ENCODE measurements around the gene SUPT16H. TPM values are rescaled to one million over a fixed set of nuclear protein-coding genes. Genes with fewer than 3 reads are reported as not detected.

Gene SUPT16H
- polyA plus RNA-seq, 1 experiment = 31.2 TPM

DNA sequence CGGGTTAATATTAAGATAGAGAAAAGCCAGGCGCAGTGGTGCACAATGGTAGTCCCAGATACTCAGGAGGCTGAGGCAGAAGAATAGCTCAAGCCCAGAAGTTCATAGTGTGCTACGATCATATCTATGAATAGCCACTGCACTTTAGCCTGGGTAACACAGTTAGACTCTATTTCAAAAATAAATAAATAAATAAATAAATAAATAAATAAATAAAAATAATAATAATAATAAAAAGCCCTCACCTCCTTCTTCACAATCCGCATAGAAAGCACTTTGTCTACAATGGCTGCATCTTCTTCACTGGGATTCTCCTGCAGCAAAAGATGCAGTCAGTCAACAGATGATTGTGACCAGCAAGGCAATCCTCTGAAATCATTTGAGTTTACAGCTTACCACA is 31.5 kb upstream of the SUPT16H start:
- no peak for DNase-seq (ENCODE audit: low read depth)
- CTCF ChIA-PET = interaction anchor here (0.6 to 1.0 kb wide), 2 partner anchors 8 to 197 kb away, joined by 3 read pairs; no protein-coding TSS in a partner anchor
- POLR2A ChIA-PET = no interaction called here
- Histone ChIP-seq H3K4me3 (ENCODE audit: low read depth, low read length) (no peak overlapping the region), H3K27me3 (ENCODE audit: control insufficient read depth, insufficient read depth, low read length) (no peaks in the 10 kb centered on the region), H3K36me3 (ENCODE audit: control insufficient read depth, insufficient read depth, low read length) (peaks cover 22% of the 10 kb centered on the region)
- TF ChIP-seq, protein P1, sequence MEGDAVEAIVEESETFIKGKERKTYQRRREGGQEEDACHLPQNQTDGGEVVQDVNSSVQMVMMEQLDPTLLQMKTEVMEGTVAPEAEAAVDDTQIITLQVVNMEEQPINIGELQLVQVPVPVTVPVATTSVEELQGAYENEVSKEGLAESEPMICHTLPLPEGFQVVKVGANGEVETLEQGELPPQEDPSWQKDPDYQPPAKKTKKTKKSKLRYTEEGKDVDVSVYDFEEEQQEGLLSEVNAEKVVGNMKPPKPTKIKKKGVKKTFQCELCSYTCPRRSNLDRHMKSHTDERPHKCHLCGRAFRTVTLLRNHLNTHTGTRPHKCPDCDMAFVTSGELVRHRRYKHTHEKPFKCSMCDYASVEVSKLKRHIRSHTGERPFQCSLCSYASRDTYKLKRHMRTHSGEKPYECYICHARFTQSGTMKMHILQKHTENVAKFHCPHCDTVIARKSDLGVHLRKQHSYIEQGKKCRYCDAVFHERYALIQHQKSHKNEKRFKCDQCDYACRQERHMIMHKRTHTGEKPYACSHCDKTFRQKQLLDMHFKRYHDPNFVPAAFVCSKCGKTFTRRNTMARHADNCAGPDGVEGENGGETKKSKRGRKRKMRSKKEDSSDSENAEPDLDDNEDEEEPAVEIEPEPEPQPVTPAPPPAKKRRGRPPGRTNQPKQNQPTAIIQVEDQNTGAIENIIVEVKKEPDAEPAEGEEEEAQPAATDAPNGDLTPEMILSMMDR (IDR thresholded peaks at IDR 0.05; ENCODE audit: insufficient read depth, low read depth, low read length) = no peak

DNA sequence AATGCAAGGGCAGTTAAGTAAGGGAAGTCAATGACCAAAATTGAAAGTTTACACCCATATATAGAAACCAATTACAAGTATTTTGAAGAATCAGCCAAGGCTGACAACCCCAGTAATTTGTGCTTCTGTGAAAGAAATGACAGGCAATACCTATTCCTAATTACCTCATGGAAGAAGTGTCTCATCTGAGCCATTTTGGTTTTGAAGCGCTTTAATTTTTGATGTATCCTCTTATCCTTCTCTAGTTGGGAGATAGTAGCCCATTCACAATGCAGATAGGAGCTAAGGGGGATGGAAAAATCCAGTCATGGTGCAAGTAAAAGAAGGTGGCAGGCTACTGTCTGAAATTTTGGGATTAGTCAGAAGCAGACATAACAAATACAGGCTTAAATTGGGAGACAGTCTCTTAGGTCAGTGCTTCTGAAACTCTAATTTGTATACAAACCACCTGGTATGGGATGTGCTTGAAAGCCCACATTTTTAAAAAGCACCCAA is 30.4 kb upstream of the SUPT16H start:
- Histone ChIP-seq H3K36me3 (ENCODE audit: control insufficient read depth, insufficient read depth, low read length) (peaks cover 14% of the 10 kb centered on the region), H3K4me3 (ENCODE audit: low read depth, low read length) (no peak overlapping the region), H3K27me3 (ENCODE audit: control insufficient read depth, insufficient read depth, low read length) (no peaks in the 10 kb centered on the region)
- CTCF ChIA-PET = interaction anchor here (0.7 kb wide), 1 partner anchor 85 kb away, joined by 3 read pairs; no protein-coding TSS in a partner anchor
- DNase-seq (ENCODE audit: low read depth) = no peak
- TF ChIP-seq, protein P1 (IDR thresholded peaks at IDR 0.05; ENCODE audit: insufficient read depth, low read depth, low read length) = no peak
- POLR2A ChIA-PET = no interaction called here

DNA sequence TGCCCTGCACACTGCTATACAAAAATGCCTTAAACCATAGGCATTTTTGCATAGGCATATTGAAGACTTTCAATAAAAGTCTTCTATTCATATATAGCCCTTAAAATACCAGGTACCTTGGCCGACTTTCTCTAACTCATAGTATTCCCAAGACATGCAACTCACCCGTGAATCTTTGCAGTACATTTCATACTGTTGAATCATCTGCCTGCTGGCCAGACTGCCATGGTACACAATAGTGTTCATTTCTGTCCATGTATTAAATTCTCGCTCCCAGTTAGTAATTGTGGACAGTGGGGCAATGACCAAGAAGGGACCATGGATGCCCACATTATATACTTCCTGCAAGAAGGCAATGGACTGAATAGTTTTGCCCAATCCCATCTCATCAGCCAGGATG is 24.3 kb upstream of the SUPT16H start:
- DNase-seq (ENCODE audit: low read depth) = no peak
- no peaks in the 10 kb centered on the region for H3K27me3 ChIP-seq (ENCODE audit: control insufficient read depth, insufficient read depth, low read length)
- H3K36me3 ChIP-seq (ENCODE audit: control insufficient read depth, insufficient read depth, low read length) = peaks cover 19% of the 10 kb centered on the region
- ChIA-PET POLR2A (no interaction called here), CTCF (interaction anchor here (0.6 to 0.7 kb wide), 2 partner anchors 70 to 1112 kb away, joined by 3 to 4 read pairs; no protein-coding TSS in a partner anchor)
- no peak overlapping the region for H3K4me3 ChIP-seq (ENCODE audit: low read depth, low read length)
- TF ChIP-seq, protein P1 (IDR thresholded peaks at IDR 0.05; ENCODE audit: insufficient read depth, low read depth, low read length) = no peak

DNA sequence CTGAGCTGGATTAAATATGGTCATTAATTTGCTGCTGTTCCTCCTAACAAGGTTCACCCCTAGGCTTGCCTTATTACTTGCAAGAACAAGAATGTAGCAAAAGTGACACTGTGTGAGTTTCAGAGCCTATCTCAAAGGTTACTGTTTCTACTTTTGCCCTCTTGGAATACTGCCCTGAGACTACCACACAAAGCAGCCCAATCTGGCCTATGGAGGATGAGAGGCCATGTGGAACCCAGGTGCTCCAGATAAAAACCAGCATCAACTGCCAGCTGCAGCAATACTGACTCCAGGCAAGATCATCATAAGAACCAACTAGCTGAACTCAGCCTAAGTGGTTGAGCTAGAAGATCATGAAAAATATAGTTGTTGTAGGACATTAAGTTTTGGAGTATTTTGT is 22.4 kb upstream of the SUPT16H start:
- ChIA-PET POLR2A (no interaction called here), CTCF (interaction anchor here (1.2 kb wide), 1 partner anchor 10 kb away, joined by 3 read pairs; no protein-coding TSS in a partner anchor)
- H3K27me3 ChIP-seq (ENCODE audit: control insufficient read depth, insufficient read depth, low read length) = no peaks in the 10 kb centered on the region
- peaks cover 24% of the 10 kb centered on the region for H3K36me3 ChIP-seq (ENCODE audit: control insufficient read depth, insufficient read depth, low read length)
- no peak overlapping the region for H3K4me3 ChIP-seq (ENCODE audit: low read depth, low read length)
- TF ChIP-seq, protein P1 (IDR thresholded peaks at IDR 0.05; ENCODE audit: insufficient read depth, low read depth, low read length) = no peak
- DNase-seq (ENCODE audit: low read depth) = no peak

DNA sequence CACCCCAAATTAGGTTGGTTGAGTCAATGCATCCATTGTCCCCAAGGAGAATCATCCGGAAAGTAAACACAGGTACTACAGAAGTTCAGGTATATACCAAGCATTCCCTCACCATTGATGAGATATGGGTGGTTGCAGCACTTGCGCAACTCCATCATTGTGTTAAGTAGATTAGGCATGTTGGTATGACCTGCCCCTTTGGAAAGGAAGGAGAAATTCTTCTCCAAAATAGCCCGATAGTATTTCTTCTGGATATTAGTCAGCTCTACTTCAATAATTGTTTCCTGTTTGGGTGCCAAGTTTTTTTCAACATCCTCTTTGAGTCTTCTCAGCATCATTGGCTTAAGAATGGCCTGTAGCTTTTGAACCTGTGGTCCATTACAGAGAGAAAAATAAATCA is 21.3 kb upstream of the SUPT16H start:
- Histone ChIP-seq H3K4me3 (ENCODE audit: low read depth, low read length) (no peak overlapping the region), H3K36me3 (ENCODE audit: control insufficient read depth, insufficient read depth, low read length) (peaks cover 23% of the 10 kb centered on the region), H3K27me3 (ENCODE audit: control insufficient read depth, insufficient read depth, low read length) (no peaks in the 10 kb centered on the region)
- DNase-seq (ENCODE audit: low read depth) = no peak
- POLR2A ChIA-PET = no interaction called here
- CTCF ChIA-PET = no interaction called here
- TF ChIP-seq, protein P1 (IDR thresholded peaks at IDR 0.05; ENCODE audit: insufficient read depth, low read depth, low read length) = no peak

All from BJ (cell line).